ENCODE data around the gene KCNJ15.

Gene KCNJ15

DNA sequence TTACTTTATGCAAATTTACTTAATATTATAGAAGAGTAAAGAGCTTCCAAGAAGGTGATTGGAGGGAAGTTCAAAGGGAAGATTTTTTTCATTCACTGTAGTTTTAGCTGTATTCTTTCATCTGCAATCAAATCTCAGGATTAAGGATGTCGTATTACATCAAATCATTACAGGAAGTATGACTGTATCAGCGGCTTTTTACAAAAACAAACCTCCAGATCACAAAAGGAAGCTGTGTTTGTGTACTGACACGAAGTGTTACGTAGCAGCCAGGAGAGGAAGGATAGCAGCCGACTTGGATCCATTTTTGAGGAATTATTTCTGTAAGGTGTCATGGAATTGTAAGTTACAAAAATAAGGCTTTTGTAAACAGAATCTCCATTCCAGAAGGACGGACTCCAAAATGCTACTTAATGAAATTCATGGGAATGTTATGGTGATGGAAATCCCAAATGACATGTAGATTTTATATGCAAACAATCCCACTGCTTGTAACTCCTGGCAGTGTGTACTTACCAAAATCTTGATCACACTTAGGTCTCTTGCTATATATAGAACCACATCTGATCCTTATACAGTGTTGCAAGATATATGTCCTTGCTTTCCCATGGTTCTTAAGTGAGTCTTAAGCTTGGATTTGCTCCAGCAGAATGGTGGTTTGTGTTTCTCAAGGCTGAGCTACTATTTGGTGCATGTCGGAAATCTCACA is 49.8 kb downstream of the KCNJ15 start:
- H3K27me3 ChIP-seq (ENCODE audit: insufficient read depth, low read depth) = no peaks in the 10 kb centered on the region
- no peaks in the 10 kb centered on the region for H3K79me2 ChIP-seq (ENCODE audit: insufficient read depth, low read depth)
- H3K27ac ChIP-seq = no peak overlapping the region
- no peaks in the 10 kb centered on the region for H4K20me1 ChIP-seq (ENCODE audit: insufficient read depth)
- no peak overlapping the region for H2AFZ ChIP-seq (ENCODE audit: low read depth)
- TF ChIP-seq, protein P1, sequence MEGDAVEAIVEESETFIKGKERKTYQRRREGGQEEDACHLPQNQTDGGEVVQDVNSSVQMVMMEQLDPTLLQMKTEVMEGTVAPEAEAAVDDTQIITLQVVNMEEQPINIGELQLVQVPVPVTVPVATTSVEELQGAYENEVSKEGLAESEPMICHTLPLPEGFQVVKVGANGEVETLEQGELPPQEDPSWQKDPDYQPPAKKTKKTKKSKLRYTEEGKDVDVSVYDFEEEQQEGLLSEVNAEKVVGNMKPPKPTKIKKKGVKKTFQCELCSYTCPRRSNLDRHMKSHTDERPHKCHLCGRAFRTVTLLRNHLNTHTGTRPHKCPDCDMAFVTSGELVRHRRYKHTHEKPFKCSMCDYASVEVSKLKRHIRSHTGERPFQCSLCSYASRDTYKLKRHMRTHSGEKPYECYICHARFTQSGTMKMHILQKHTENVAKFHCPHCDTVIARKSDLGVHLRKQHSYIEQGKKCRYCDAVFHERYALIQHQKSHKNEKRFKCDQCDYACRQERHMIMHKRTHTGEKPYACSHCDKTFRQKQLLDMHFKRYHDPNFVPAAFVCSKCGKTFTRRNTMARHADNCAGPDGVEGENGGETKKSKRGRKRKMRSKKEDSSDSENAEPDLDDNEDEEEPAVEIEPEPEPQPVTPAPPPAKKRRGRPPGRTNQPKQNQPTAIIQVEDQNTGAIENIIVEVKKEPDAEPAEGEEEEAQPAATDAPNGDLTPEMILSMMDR (conservative IDR thresholded peaks at IDR 0.05; ENCODE audit: low read depth, low read length) = no peak
- H3K4me1 ChIP-seq (ENCODE audit: low read depth, poor library complexity, severe bottlenecking) = no peaks in the 10 kb centered on the region
- H3K4me3 ChIP-seq (IDR thresholded peaks at IDR 0.05; ENCODE audit: insufficient read depth, low read depth, low read length) = no peak overlapping the region
- H3K4me2 ChIP-seq = no peak overlapping the region
- no peaks in the 10 kb centered on the region for H3K36me3 ChIP-seq (ENCODE audit: insufficient read depth)
- H3K9ac ChIP-seq = no peak overlapping the region

DNA sequence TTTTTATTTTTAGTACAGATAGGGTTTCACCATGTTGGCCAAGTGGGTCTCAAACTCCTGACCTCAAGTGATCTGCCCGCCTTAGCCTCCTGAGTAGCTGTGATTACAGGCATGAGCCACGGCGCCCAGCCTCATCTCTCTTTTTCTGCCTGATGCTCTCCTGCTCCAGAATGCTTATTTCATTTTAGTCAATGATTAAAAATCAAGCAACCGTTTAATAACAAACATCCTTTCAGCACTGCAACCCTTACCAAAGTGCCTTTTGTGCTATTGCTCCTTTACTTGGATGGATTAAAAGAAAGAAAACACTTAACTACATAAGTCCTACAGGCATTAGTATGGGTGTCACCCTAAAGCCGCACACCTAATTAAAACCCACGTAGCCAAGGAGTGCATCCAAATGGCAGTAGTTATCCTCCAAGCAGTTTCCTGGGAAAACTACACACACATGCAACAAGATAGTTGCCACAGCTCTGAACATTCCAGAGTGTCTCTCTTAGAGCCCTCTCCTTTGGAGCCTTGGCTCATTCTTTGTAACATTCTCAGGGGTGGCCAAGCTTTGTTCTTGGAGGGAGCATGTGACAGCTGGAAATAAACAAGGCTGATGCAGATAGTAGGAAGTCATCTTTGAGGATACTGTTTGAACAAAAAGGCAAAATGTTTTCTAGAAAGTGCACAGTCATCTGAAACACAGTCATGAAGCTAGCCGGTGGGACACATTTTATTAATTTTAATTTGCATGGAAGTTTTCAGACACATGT is 51.2 kb downstream of the KCNJ15 start:
- H3K9ac ChIP-seq = no peak overlapping the region
- no peaks in the 10 kb centered on the region for H3K27me3 ChIP-seq (ENCODE audit: insufficient read depth, low read depth)
- no peaks in the 10 kb centered on the region for H3K36me3 ChIP-seq (ENCODE audit: insufficient read depth)
- no peaks in the 10 kb centered on the region for H4K20me1 ChIP-seq (ENCODE audit: insufficient read depth)
- TF ChIP-seq, protein P1 (conservative IDR thresholded peaks at IDR 0.05; ENCODE audit: low read depth, low read length) = no peak
- no peak overlapping the region for H3K4me2 ChIP-seq
- no peaks in the 10 kb centered on the region for H3K79me2 ChIP-seq (ENCODE audit: insufficient read depth, low read depth)
- no peaks in the 10 kb centered on the region for H3K4me1 ChIP-seq (ENCODE audit: low read depth, poor library complexity, severe bottlenecking)
- no peak overlapping the region for H3K27ac ChIP-seq
- H2AFZ ChIP-seq (ENCODE audit: low read depth) = no peak overlapping the region
- no peak overlapping the region for H3K4me3 ChIP-seq (IDR thresholded peaks at IDR 0.05; ENCODE audit: insufficient read depth, low read depth, low read length)

DNA sequence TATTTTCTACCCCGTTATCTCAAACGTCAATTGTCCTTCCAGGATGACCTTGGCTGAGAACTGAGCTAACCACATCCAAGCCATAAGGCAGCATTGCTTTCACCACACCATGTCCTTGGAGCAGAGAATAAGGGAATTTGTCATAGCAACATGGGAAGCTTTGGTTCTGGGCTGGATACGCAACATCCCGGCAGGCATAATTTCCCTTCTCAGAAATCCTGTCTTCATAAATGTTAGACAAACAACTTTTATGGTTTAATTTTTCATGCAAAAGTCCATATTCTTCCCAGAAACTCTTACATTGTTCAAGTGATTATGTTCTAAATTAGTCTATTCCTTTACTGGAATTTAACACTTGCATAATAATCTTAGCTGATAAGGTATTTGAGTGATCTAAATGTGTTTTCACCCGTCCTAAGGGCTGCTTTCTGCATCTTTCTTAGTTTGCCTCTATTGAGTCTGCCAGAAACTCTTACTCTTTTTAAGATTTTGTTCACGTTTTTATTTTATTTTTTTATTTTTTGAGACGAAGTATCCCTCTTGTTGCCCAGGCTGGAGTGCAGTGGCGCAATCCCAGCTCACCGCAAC is 51.8 kb downstream of the KCNJ15 start:
- no peak overlapping the region for H3K9ac ChIP-seq
- H4K20me1 ChIP-seq (ENCODE audit: insufficient read depth) = no peaks in the 10 kb centered on the region
- H3K27me3 ChIP-seq (ENCODE audit: insufficient read depth, low read depth) = no peaks in the 10 kb centered on the region
- H3K4me3 ChIP-seq (IDR thresholded peaks at IDR 0.05; ENCODE audit: insufficient read depth, low read depth, low read length) = no peak overlapping the region
- H3K4me1 ChIP-seq (ENCODE audit: low read depth, poor library complexity, severe bottlenecking) = no peaks in the 10 kb centered on the region
- H3K79me2 ChIP-seq (ENCODE audit: insufficient read depth, low read depth) = no peaks in the 10 kb centered on the region
- H3K36me3 ChIP-seq (ENCODE audit: insufficient read depth) = no peaks in the 10 kb centered on the region
- TF ChIP-seq, protein P1 (conservative IDR thresholded peaks at IDR 0.05; ENCODE audit: low read depth, low read length) = no peak
- no peak overlapping the region for H3K4me2 ChIP-seq
- H3K27ac ChIP-seq = no peak overlapping the region
- H2AFZ ChIP-seq (ENCODE audit: low read depth) = no peak overlapping the region

DNA sequence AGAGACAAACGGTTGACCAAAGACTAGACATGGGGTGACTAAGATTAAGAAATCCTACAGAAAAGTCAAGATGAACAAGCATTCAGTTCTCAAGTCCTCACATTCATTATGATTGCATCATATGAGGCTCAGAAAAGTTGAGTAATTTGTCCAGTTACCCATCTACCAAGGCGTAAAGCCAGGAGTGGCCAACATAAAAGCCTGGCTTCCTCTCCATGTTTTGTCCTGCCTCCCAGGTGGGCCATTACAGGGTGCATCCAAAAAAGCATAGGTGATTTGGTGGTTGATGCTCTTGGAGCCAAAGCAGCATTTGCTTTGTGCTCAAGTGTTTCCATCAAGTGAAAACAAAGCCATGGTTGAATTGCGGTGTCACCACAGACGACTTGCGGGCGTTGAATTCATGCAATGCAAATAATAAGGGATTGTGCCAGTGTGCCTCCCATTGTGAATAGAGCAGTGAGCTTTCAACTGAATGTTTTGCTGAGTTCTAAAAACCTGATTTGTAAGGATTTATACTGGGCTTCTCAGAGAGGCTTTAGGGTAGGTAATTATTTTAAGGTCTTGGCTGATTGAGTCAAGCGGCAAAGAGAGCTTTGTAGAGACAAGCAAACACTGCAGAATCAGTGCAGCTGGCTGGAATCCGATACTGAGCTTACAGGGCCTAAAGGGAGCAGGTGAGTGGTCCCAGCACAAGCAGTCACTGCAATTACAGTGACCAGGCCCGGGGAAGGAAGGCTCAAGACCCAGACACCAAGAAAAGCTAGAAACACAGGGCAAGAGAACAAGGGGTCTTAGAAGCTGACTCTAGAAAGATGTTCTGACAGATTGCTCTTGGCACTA is 54.1 kb downstream of the KCNJ15 start:
- H3K9ac ChIP-seq = no peak overlapping the region
- H3K36me3 ChIP-seq (ENCODE audit: insufficient read depth) = no peaks in the 10 kb centered on the region
- no peak overlapping the region for H3K4me2 ChIP-seq
- H3K27me3 ChIP-seq (ENCODE audit: insufficient read depth, low read depth) = no peaks in the 10 kb centered on the region
- no peaks in the 10 kb centered on the region for H3K79me2 ChIP-seq (ENCODE audit: insufficient read depth, low read depth)
- H2AFZ ChIP-seq (ENCODE audit: low read depth) = no peak overlapping the region
- H3K27ac ChIP-seq = no peak overlapping the region
- H4K20me1 ChIP-seq (ENCODE audit: insufficient read depth) = no peaks in the 10 kb centered on the region
- no peak overlapping the region for H3K4me3 ChIP-seq (IDR thresholded peaks at IDR 0.05; ENCODE audit: insufficient read depth, low read depth, low read length)
- TF ChIP-seq, protein P1 (conservative IDR thresholded peaks at IDR 0.05; ENCODE audit: low read depth, low read length) = no peak
- no peaks in the 10 kb centered on the region for H3K4me1 ChIP-seq (ENCODE audit: low read depth, poor library complexity, severe bottlenecking)

Data from KMS-11 (cell line).